DND-41 (cell line): ENCODE results near the gene RALGPS2.

Experiments
- CTCF ChIP-seq: IDR thresholded peaks from 2 replicates; pipeline ENCODE4 v1.5.1; 2012; ENCODE audit warnings: borderline replicate concordance, low read length, moderate library complexity, mild to moderate bottlenecking; ENCODE audit not compliant: poor library complexity, severe bottlenecking; ENCODE audit errors: extremely low read depth
- EZH2 ChIP-seq: IDR thresholded peaks from 3 replicates; pipeline ENCODE4 v1.6.1; 2012; ENCODE audit warnings: borderline replicate concordance, low read depth, mild to moderate bottlenecking, moderate library complexity, low read length, inconsistent platforms; ENCODE audit not compliant: severe bottlenecking

GRCh38 chr1:178772952-178773351 is 47.9 kb downstream of the RALGPS2 start:
- TF ChIP-seq CTCF (no peak), EZH2 (no peak)
